ENCODE measurements around the gene LRRC8D. TPM values are rescaled to one million over a fixed set of nuclear protein-coding genes. Genes with fewer than 3 reads are reported as not detected.

The LRRC8D gene
- total RNA-seq, 1 experiment from 2014 or later = 39.4 TPM

- peaks cover 17% of the 10 kb centered on the region for H3K36me3 Mint-ChIP-seq (ENCODE audit: insufficient read depth, unreplicated experiment)
- Histone ChIP-seq H3K36me3 (ENCODE audit: control insufficient read depth, insufficient read depth, low read length) (no peaks in the 10 kb centered on the region), H3K4me3 (ENCODE audit: low read depth, low read length) (peak overlapping the region; percentile 70), H3K27me3 (replicated peaks; ENCODE audit: control insufficient read depth, insufficient read depth, low read length) (no peaks in the 10 kb centered on the region), H3K9me3 (no peaks in the 10 kb centered on the region), H3K4me1 (peaks cover 6% of the 10 kb centered on the region; the same call in 1 of the 2 replicates)
- H3K27me3 Mint-ChIP-seq (ENCODE audit: insufficient read depth, unreplicated experiment) = no peaks in the 10 kb centered on the region
- TF ChIP-seq CTCF (IDR thresholded peaks at IDR 0.05; ENCODE audit: insufficient read depth in 1 of 2, low read depth in 1 of 2, low read length in 1 of 2, severe bottlenecking in 1 of 2, unreplicated experiment in 1 of 2) = no peak
- no TSS peak for BruUV-seq (replicated peaks)
- H3K4me1 Mint-ChIP-seq (ENCODE audit: low read depth, unreplicated experiment) = peaks cover 16% of the 10 kb centered on the region
- H3K27ac Mint-ChIP-seq (ENCODE audit: unreplicated experiment) = peak overlapping the region; percentile 67
- H3K4me3 Mint-ChIP-seq (ENCODE audit: unreplicated experiment) = peak overlapping the region; percentile 84
- H3K9me3 Mint-ChIP-seq (ENCODE audit: unreplicated experiment) = no peaks in the 10 kb centered on the region
- ChIA-PET CTCF (interaction anchor here (0.6 to 1.0 kb wide), 2 partner anchors 34 to 105 kb away, joined by 3 to 4 read pairs; no protein-coding TSS in a partner anchor), POLR2A (no interaction called here)
- intact Hi-C loops (cut with micrococcal nuclease; ENCODE audit: unreplicated experiment) = loop anchor here (5.0 kb wide), 1 partner anchor 53 kb away; no protein-coding TSS in a partner anchor
- DNase-seq = no peak
Measured at GRCh38 chr1:89844241-89844807, 23.5 kb downstream of the LRRC8D start.

GRCh38 chr1:89844860-89845259 lies 24.0 kb downstream of the LRRC8D start:
- ChIA-PET CTCF (no interaction called here), POLR2A (no interaction called here)
- no peaks in the 10 kb centered on the region for H3K36me3 ChIP-seq (ENCODE audit: control insufficient read depth, insufficient read depth, low read length)
- DNase-seq = no peak
- no peaks in the 10 kb centered on the region for H3K27me3 ChIP-seq (replicated peaks; ENCODE audit: control insufficient read depth, insufficient read depth, low read length)
- H3K4me3 Mint-ChIP-seq (ENCODE audit: unreplicated experiment) = no peak overlapping the region
- H3K9me3 Mint-ChIP-seq (ENCODE audit: unreplicated experiment) = no peaks in the 10 kb centered on the region
- no peak overlapping the region for H3K4me3 ChIP-seq (ENCODE audit: low read depth, low read length)
- no peaks in the 10 kb centered on the region for H3K9me3 ChIP-seq
- H3K27me3 Mint-ChIP-seq (ENCODE audit: insufficient read depth, unreplicated experiment) = no peaks in the 10 kb centered on the region
- BruUV-seq (replicated peaks) = no TSS peak
- peaks cover 16% of the 10 kb centered on the region for H3K4me1 Mint-ChIP-seq (ENCODE audit: low read depth, unreplicated experiment)
- H3K36me3 Mint-ChIP-seq (ENCODE audit: insufficient read depth, unreplicated experiment) = peaks cover 21% of the 10 kb centered on the region
- H3K27ac Mint-ChIP-seq (ENCODE audit: unreplicated experiment) = no peak overlapping the region
- H3K4me1 ChIP-seq = peaks cover 6% of the 10 kb centered on the region; the same call in 1 of the 2 replicates
- no peak for TF ChIP-seq CTCF (IDR thresholded peaks at IDR 0.05; ENCODE audit: insufficient read depth in 1 of 2, low read depth in 1 of 2, low read length in 1 of 2, severe bottlenecking in 1 of 2, unreplicated experiment in 1 of 2)
- intact Hi-C loops (cut with micrococcal nuclease; ENCODE audit: unreplicated experiment) = loop anchor here (5.0 kb wide), 1 partner anchor 52 kb away; no protein-coding TSS in a partner anchor

GRCh38 chr1:89847191-89847729 lies 26.4 kb downstream of the LRRC8D start:
- intact Hi-C loops (cut with micrococcal nuclease; ENCODE audit: unreplicated experiment) = no loop called here
- H3K9me3 ChIP-seq = no peaks in the 10 kb centered on the region
- Mint-ChIP-seq H3K9me3 (ENCODE audit: unreplicated experiment) (no peaks in the 10 kb centered on the region), H3K36me3 (ENCODE audit: insufficient read depth, unreplicated experiment) (peaks cover 33% of the 10 kb centered on the region), H3K27ac (ENCODE audit: unreplicated experiment) (no peak overlapping the region), H3K27me3 (ENCODE audit: insufficient read depth, unreplicated experiment) (no peaks in the 10 kb centered on the region), H3K4me3 (ENCODE audit: unreplicated experiment) (no peak overlapping the region), H3K4me1 (ENCODE audit: low read depth, unreplicated experiment) (no peaks in the 10 kb centered on the region)
- CTCF ChIA-PET = no interaction called here
- no TSS peak for BruUV-seq (replicated peaks)
- no peaks in the 10 kb centered on the region for H3K36me3 ChIP-seq (ENCODE audit: control insufficient read depth, insufficient read depth, low read length)
- POLR2A ChIA-PET = no interaction called here
- no peak overlapping the region for H3K4me3 ChIP-seq (ENCODE audit: low read depth, low read length)
- no peak for TF ChIP-seq CTCF (IDR thresholded peaks at IDR 0.05; ENCODE audit: insufficient read depth in 1 of 2, low read depth in 1 of 2, low read length in 1 of 2, severe bottlenecking in 1 of 2, unreplicated experiment in 1 of 2)
- no peaks in the 10 kb centered on the region for H3K27me3 ChIP-seq (replicated peaks; ENCODE audit: control insufficient read depth, insufficient read depth, low read length)
- H3K4me1 ChIP-seq = peaks cover 5% of the 10 kb centered on the region; the same call in 1 of the 2 replicates
- no peak for DNase-seq
